NCI-H2196 treated with DMSO at 0.1 percent for 48 hours (cell line): ENCODE results near the gene ASMTL.
"Not testable (repeated sequence)": the region's sequence is repeated elsewhere in the genome, so short reads cannot be mapped to it uniquely, and the experiment has no call there.

Source experiments
- DNase-seq: peaks from one replicate; lab custom pipeline; 2025; ENCODE audit not compliant: unreplicated experiment; lab: John Stamatoyannopoulos, UW

The ASMTL gene

DNA sequence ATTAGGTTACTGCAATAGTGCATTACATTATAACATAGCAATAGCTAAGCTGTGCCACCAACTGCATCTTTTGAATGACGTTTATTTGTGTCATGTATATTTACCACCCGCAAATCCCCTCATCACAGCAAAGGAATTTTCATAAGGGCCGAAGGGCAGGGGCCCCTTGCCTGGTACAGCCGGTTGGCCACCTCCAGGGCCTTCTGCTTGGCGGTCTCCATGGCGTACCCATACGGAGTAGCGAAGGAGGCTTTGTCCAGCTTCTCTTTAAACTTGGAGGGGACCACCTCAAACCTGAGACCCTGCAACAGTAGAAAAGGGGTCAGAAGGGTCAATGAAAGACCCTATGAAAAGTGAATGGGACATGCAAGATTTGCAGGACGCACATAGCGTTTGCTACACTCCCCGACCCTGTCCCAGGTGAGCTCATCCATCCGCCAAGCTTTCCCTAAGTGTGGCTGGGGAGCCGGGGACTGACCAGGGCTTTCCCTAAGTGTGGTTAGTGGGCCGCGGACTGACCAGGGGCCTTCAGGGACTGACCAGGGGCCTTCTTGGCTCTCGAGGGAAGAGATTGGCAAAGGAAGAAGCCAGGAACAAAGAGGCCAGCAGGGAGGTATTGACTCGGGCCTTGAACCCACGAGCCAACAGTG, 10.6 kb downstream of the ASMTL start:
- DNase-seq: no peak

GRCh38 chrX:1440506-1440905, 12.2 kb downstream of the ASMTL start:
- no peak for DNase-seq

- DNase-seq: no peak
Measured at GRCh38 chrX:1435241-1435895, 17.3 kb downstream of the ASMTL start.

- no peak for DNase-seq
Measured at GRCh38 chrX:1434871-1435240, 17.9 kb downstream of the ASMTL start.

DNA sequence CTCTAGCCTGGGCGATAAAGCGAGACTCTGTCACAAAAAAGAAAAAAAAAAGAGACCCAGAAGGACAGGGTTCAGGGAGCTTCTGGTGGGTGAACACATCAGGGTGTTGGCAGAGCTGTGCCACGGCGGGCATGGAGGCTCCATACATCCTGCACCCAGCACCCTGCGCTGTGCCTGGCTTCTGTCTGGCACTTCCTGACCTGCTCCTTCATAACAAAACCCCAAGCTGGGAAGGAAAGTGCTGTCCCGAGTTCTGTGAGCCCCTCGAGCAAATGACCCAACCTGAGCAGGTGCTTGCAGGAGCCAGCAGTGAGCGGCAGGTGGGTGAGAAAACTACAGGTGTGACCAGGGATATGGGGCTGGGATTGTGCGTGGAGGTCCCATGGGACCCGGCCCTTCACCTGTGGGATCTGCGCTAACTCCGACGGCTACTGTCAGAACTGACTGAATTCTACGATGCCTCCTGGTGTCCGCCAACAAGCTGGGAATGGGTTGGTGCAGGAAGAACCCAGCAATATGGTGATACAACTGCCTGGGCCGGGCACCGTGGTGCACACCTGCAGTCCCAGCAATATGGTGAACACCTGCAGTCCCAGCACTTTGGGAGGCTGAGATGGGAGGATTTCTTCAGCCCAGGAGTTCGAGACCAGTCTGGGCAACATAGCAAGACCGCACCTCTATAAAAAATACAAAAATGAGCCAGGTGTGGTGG, 18.9 kb downstream of the ASMTL start:
- DNase-seq: no peak

- DNase-seq: no peak
Measured at GRCh38 chrX:1430451-1430850, 22.3 kb downstream of the ASMTL start.

DNA sequence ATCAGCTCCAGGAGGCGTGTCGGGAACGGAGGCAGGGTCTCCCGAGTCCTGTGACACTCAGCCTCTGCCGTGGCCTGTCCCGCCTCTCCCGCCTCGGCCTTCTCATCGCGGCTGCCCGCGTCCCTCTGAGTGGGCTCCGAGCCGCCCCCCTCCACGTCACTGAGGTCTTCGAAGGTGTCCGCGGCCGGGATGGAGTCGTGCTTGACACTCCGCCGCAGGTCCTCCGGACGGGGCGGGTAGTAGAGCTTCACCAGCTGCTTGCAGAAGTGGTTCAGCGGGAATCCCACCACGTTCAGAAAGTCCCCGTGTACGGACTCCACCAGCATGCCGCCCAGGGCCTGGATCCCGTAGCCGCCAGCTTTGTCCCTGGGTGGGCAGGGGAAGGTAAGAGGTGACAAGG, 25.0 kb downstream of the ASMTL start:
- no peak for DNase-seq

DNA sequence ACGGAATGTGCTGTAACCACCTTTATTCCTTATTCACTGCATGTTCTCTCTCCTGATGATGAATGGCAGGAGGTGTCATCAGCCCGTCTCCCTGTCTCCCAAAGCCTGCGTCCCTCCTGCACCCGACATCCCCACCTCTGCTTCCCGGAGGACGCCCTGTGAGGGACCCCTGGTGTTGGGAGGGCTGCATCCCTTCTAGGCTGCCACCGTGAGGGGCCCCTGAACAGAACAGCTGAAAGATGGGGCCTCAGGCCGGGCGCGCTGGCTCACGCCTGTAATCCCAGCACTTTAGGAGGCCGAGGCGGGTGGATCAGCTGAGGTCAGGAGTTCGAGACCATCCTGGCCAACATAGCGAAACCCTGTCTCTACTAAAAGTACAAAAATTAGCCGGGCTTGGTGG, 26.4 kb downstream of the ASMTL start:
- DNase-seq: not testable (repeated sequence)

DNA sequence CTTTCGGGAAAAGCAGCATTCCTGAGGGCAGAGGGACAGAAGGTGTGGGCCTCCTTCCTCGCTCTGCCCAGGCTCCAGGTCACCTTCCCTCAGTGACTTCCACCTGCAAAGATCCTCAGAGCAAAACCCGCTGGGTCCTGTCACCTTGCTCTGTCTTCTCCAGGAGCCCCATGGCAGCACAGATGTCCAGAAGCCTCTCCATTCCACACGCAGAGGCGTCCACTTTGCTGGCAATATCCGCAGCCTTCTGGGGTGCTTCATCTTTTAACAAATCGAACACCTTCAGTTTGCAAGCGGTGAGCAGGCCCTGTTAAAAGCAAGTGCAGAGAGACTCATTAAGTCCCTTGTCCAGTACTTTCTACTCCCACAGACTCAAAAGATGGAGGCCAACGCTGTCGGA, 27.3 kb downstream of the ASMTL start:
- DNase-seq: no peak

- no peak for DNase-seq
Measured at GRCh38 chrX:1424147-1424851, 28.4 kb downstream of the ASMTL start.

GRCh38 chrX:1423215-1423614, 29.5 kb downstream of the ASMTL start:
- DNase-seq: no peak

- DNase-seq: no peak
Measured at GRCh38 chrX:1422135-1422465, 30.6 kb downstream of the ASMTL start.

GRCh38 chrX:1421433-1422134, 31.1 kb downstream of the ASMTL start:
- DNase-seq: no peak

GRCh38 chrX:1420371-1420770, 32.3 kb downstream of the ASMTL start:
- no peak for DNase-seq

- no peak for DNase-seq
Measured at GRCh38 chrX:1419545-1420355, 33.0 kb downstream of the ASMTL start.

- DNase-seq: no peak
Measured at GRCh38 chrX:1418901-1419544, 33.7 kb downstream of the ASMTL start.

- no peak for DNase-seq
Measured at GRCh38 chrX:1417921-1418771, 34.6 kb downstream of the ASMTL start.

DNA sequence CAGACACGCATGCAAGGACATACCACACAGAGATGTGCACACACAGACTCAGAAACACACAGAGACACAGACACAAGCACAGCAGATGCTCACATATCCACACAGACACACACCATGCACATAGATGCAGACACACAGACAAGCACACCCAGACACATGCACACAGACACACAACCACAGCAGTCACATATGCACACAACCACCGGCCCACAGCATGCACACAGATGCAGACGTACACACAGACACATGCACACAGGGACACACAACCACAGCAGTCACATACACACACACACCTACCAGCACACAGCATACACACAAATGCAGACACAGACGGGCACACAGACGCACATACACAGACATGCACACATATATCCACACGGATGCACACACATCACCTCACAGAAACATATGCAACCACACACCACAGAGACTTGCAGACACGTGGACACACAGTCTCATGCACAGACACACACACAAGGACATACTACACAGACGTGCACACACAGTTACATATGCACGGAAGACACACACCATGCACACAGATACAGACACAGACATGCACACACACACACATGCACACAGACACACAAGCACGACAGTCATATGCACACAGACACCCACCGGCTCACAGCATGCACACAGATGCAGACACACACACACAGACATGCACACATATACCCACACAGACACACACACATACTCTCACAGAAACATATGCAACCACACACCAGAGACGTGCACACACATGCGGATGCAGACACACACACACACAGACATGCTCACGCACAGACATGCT, 35.5 kb downstream of the ASMTL start:
- no peak for DNase-seq
